ENCODE data around the gene ZNF775. TPM values are rescaled to one million over a fixed set of nuclear protein-coding genes. Genes with fewer than 3 reads are reported as not detected.
"Not testable (repeated sequence)": the region's sequence is repeated elsewhere in the genome, so short reads cannot be mapped to it uniquely, and the experiment has no call there.

Gene ZNF775
- total RNA-seq, 1 donor: 0.94 TPM

DNA sequence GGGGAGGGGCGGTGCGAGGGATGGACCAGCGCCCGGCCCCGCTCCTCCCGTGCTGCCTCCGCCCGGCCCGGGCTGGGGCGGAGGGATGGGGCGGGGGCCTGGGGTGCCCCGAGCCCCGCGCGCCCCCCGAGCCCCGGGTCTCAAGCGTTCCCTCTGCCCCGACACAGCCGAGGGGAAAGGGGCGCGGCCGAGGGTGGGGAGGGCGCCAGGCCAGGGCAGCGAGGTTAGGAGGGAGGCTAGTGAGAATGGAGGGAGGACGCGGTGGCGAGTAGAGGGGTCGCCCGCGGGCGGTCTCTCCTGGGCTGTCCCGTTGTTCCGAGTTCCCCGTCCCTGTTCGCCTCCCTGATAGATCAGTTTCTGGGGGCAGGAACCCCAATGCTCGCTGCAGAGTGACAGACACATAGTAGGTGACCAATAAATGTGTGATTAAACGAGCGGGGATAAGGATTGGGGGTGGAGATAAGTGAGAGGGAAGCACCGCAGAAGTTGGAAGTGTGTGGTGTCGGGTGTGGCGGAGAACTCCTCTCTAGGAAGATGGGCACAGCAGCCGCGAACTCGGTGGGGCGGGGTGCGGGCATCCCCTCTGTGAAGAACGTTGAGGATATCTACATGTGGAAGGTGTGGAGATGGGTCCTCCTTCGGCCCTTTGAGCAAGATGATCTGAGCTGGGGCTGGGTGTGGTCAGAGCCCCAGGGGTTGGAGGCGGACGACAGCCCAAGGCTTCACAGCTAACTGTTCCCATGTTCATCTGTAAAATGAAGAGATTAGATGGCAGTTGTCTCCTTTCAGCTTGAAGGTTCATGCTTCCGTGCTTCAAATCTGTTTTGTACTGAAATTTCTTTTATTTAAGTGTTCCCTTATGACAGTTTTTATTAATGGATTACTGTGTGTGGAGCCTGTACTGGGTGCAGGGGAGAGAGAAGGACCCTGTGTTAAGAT lies 580 bp downstream of the ZNF775 start:
- Histone ChIP-seq H3K4me3 (ENCODE audit: low read length) (peak overlapping the region; percentile 78), H3K9me3 (ENCODE audit: low read depth, low read length) (no peaks in the 10 kb centered on the region), H3K4me1 (ENCODE audit: insufficient read depth, low read length) (peaks cover 46% of the 10 kb centered on the region), H3K27me3 (ENCODE audit: insufficient read depth, low read length) (no peaks in the 10 kb centered on the region)

DNA sequence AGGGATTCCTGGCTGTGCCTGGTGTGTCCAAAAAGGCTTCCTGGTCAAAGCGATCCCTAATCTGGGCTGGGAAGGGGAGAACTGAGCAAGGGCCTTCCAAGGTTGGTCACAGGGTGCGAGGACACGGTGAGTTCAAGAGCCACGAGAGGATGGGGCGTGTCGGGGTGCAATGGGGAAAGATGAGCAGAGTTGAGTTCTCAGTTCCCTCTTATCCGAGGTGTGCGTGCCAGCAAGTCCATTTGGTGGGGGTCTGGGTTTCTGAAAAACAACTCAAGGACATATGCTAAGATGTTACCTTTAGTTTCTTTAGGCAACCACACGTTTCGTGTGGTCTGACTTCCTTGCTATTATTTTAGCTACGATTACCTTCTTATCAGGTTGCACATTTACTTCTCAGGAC lies 1.3 kb downstream of the ZNF775 start:
- H3K4me1 ChIP-seq (ENCODE audit: insufficient read depth, low read length): peaks cover 52% of the 10 kb centered on the region
- H3K27me3 ChIP-seq (ENCODE audit: insufficient read depth, low read length): no peaks in the 10 kb centered on the region
- H3K4me3 ChIP-seq (ENCODE audit: low read length): no peak overlapping the region
- H3K9me3 ChIP-seq (ENCODE audit: low read depth, low read length): no peaks in the 10 kb centered on the region

DNA sequence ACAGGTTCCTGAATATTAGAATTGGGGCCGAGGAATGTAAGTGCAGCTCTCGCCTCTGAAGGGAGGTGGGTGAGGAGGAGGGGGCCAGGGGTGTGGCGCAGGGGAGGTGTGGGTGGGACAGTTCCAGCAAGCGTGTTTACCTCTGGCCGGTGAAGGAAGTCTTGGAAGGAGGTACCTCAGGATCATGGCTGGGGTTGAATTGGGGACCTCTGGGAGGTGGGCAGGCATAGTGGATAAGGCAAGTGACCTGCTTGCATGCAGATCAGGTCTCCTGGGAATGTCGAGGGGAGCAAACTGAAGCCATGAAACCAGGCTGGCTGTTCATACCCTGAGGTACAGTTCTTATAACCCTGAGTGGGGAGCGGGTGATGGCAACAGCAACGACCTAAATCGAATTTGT lies 2.0 kb downstream of the ZNF775 start:
- H3K4me1 ChIP-seq (ENCODE audit: insufficient read depth, low read length): peaks cover 52% of the 10 kb centered on the region
- no peaks in the 10 kb centered on the region for H3K27me3 ChIP-seq (ENCODE audit: insufficient read depth, low read length)
- H3K4me3 ChIP-seq (ENCODE audit: low read length): no peak overlapping the region
- no peaks in the 10 kb centered on the region for H3K9me3 ChIP-seq (ENCODE audit: low read depth, low read length)

- Histone ChIP-seq H3K27me3 (ENCODE audit: insufficient read depth, low read length) (no peaks in the 10 kb centered on the region), H3K4me3 (ENCODE audit: low read length) (no peak overlapping the region), H3K4me1 (ENCODE audit: insufficient read depth, low read length) (peaks cover 45% of the 10 kb centered on the region), H3K9me3 (ENCODE audit: low read depth, low read length) (no peaks in the 10 kb centered on the region)
Measured at GRCh38 chr7:150381785-150382122, 2.6 kb downstream of the ZNF775 start.

DNA sequence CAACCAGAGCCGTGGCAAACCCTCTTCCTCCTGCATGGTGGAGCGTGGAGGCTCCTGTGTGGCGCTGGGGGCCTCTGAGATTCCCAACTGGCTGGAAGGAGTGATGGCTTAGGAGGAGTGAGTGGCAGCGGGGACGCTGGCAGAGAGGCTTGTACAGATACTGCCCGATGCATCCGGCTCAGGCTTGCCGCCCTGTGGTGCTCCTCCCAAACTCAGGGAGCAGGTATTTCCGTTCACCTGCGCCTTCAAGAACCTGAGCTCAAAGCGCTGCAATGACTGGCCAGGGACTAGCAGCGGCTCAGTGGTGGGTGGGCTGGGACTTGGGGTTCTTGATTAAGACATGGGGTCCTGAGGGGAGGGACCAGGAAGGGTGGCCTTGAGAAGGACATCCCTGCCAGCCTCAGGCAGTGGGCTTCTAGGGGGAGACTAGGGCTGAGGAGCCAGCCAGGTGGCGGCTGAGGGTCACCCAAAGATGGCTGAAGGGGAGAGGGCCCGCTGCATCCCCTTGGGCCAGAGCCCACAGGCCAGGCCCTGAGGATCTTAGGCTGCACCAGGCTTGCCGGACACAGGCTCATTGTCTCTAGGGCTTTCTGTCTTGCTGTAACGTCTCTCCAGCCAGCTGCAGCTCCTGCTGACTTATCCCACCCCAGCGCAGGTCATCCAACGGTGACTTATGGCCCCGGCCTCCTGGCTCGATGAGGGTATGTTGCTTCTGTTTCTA lies 3.2 kb downstream of the ZNF775 start:
- no peak overlapping the region for H3K4me3 ChIP-seq (ENCODE audit: low read length)
- H3K27me3 ChIP-seq (ENCODE audit: insufficient read depth, low read length): no peaks in the 10 kb centered on the region
- peaks cover 42% of the 10 kb centered on the region for H3K4me1 ChIP-seq (ENCODE audit: insufficient read depth, low read length)
- no peaks in the 10 kb centered on the region for H3K9me3 ChIP-seq (ENCODE audit: low read depth, low read length)

- Histone ChIP-seq H3K9me3 (ENCODE audit: low read depth, low read length) (no peaks in the 10 kb centered on the region), H3K27me3 (ENCODE audit: insufficient read depth, low read length) (no peaks in the 10 kb centered on the region), H3K4me1 (ENCODE audit: insufficient read depth, low read length) (peaks cover 36% of the 10 kb centered on the region), H3K4me3 (ENCODE audit: low read length) (no peak overlapping the region)
Measured at GRCh38 chr7:150382844-150383225, 3.7 kb downstream of the ZNF775 start.

GRCh38 chr7:150383710-150384397 lies 4.7 kb downstream of the ZNF775 start:
- no peak overlapping the region for H3K4me3 ChIP-seq (ENCODE audit: low read length)
- H3K9me3 ChIP-seq (ENCODE audit: low read depth, low read length): no peaks in the 10 kb centered on the region
- peaks cover 34% of the 10 kb centered on the region for H3K4me1 ChIP-seq (ENCODE audit: insufficient read depth, low read length)
- H3K27me3 ChIP-seq (ENCODE audit: insufficient read depth, low read length): no peaks in the 10 kb centered on the region

- H3K27me3 ChIP-seq (ENCODE audit: insufficient read depth, low read length): no peaks in the 10 kb centered on the region
- peaks cover 36% of the 10 kb centered on the region for H3K4me1 ChIP-seq (ENCODE audit: insufficient read depth, low read length)
- H3K9me3 ChIP-seq (ENCODE audit: low read depth, low read length): no peaks in the 10 kb centered on the region
- no peak overlapping the region for H3K4me3 ChIP-seq (ENCODE audit: low read length)
Measured at GRCh38 chr7:150384406-150385301, 5.5 kb downstream of the ZNF775 start.

DNA sequence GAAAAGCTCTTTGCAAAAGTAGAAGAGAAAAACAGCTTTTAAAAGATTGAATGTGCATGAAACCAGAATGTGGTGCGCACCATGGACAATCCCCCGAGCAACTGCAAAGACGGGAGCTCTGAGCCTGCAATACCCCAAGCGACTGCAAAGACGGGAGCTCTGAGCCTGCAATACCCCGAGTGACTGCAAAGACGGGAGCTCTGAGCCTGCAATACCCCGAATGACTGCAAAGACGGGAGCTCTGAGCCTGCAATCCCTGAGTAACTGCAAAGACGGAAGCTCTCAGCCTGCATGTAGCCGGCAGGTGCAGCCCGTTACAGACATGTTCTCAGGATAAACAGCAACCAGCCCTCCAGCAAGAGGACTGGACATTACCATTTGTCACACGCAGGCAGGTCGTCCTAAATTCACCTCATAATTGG lies 6.2 kb downstream of the ZNF775 start:
- Histone ChIP-seq H3K4me3 (ENCODE audit: low read length) (no peak overlapping the region), H3K27me3 (ENCODE audit: insufficient read depth, low read length) (no peaks in the 10 kb centered on the region), H3K4me1 (ENCODE audit: insufficient read depth, low read length) (peaks cover 29% of the 10 kb centered on the region), H3K9me3 (ENCODE audit: low read depth, low read length) (no peaks in the 10 kb centered on the region)

DNA sequence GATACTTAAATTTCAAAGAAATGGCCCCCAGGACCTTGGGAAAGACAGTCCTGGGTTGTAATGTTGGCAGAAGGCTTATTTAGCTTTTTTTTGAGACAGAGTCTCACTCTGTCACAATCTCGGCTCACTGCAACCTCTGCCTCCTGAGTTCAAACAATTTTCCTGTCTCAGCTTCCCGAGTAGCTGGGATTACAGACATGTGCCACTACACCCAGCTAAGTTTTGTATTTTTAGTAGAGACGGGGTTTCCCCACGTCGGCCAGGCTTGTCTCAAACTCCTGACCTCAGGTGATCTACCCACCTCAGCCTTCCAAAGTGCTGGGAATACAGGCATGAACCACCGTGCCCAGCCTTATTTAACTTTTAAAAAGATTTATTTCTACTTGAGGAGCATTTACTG lies 6.8 kb downstream of the ZNF775 start:
- not testable (repeated sequence) for H3K4me3 ChIP-seq (ENCODE audit: low read length); H3K9me3 ChIP-seq (ENCODE audit: low read depth, low read length); H3K27me3 ChIP-seq (ENCODE audit: insufficient read depth, low read length)
- H3K4me1 ChIP-seq (ENCODE audit: insufficient read depth, low read length): peaks cover 24% of the 10 kb centered on the region

GRCh38 chr7:150388306-150388705 lies 9.2 kb downstream of the ZNF775 start:
- Histone ChIP-seq H3K9me3 (ENCODE audit: low read depth, low read length) (no peaks in the 10 kb centered on the region), H3K27me3 (ENCODE audit: insufficient read depth, low read length) (no peaks in the 10 kb centered on the region), H3K4me3 (ENCODE audit: low read length) (no peak overlapping the region), H3K4me1 (ENCODE audit: insufficient read depth, low read length) (peaks cover 24% of the 10 kb centered on the region)

- H3K4me3 ChIP-seq (ENCODE audit: low read length): no peak overlapping the region
Measured at GRCh38 chr7:150388709-150389531, 9.8 kb downstream of the ZNF775 start.

DNA sequence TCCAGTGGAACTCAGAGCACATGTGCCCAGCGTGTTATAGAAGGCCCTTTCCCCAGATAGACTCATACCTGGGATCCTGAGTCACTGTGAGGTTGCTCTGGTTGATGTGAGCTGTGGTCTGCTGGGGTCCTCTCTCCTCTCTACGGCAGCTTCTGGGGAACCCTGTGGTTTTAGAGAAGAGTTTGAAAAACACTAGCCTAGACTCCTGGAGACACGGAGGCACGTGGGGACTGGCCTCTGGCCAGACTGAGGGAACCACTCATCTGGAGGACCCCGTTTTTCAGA lies 10.3 kb downstream of the ZNF775 start:
- peaks cover 17% of the 10 kb centered on the region for H3K4me1 ChIP-seq (ENCODE audit: insufficient read depth, low read length)
- no peaks in the 10 kb centered on the region for H3K9me3 ChIP-seq (ENCODE audit: low read depth, low read length)
- no peaks in the 10 kb centered on the region for H3K27me3 ChIP-seq (ENCODE audit: insufficient read depth, low read length)
- H3K4me3 ChIP-seq (ENCODE audit: low read length): no peak overlapping the region

More at GRCh38 chr7:150388709-150389531, 9.8 kb downstream of the ZNF775 start:
- peaks cover 23% of the 10 kb centered on the region for H3K4me1 ChIP-seq (ENCODE audit: insufficient read depth, low read length)
- H3K9me3 ChIP-seq (ENCODE audit: low read depth, low read length): no peaks in the 10 kb centered on the region
- H3K27me3 ChIP-seq (ENCODE audit: insufficient read depth, low read length): no peaks in the 10 kb centered on the region

DNA sequence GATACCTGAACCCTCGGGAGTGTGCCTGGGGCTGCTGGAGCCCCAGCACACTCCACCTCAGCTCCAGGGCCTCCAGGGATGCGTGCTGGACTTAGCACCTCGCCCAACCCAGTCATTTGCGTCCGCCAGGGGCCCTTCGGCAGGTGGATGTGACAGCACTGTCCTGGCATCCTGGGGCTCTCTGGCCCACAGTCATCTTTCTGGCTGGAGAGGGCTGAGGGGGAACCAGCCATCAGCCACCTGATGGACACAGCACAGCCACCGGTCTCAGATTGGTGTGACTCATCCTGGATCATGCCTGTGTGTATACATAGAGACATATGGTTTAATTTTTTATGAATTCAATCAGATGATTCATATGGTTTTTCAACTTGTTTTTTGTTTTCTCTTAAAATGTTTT lies 11.1 kb downstream of the ZNF775 start:
- Histone ChIP-seq H3K4me3 (ENCODE audit: low read length) (no peak overlapping the region), H3K9me3 (ENCODE audit: low read depth, low read length) (no peaks in the 10 kb centered on the region), H3K4me1 (ENCODE audit: insufficient read depth, low read length) (peaks cover 10% of the 10 kb centered on the region), H3K27me3 (ENCODE audit: insufficient read depth, low read length) (no peaks in the 10 kb centered on the region)
